HG03439 (cell line): ENCODE data around the gene RIN3.
A peak's percentile ranks its signal among the peaks of the same experiment; 100 is the strongest.

ENCODE experiments used
- ATAC-seq: cut with Tn5 transposase; IDR thresholded peaks from one replicate; pipeline ENCODE4 v1.9.1; 2021; ENCODE audit warnings: mild to moderate bottlenecking, moderate library complexity; ENCODE audit not compliant: unreplicated experiment

The RIN3 gene

DNA sequence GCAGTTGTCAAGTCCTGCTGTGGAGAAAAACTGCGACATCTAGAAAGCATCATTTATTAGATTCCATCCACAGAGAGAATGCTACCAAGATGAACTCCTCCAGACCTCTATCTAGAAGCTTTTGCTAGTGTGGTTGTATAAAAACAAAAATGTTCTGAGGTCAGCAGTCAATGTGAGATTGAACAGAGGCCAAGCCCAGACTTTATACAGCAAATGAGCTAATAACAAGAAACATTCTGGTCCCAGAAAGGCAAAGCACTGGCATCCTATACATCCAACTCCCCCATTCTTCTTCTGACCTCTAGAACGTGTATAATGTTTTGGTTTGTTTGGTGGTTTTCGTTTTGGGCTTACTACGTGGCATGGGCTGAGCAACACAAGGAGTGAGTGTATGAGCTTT lies 26.7 kb upstream of the RIN3 start:
- no peak for ATAC-seq

DNA sequence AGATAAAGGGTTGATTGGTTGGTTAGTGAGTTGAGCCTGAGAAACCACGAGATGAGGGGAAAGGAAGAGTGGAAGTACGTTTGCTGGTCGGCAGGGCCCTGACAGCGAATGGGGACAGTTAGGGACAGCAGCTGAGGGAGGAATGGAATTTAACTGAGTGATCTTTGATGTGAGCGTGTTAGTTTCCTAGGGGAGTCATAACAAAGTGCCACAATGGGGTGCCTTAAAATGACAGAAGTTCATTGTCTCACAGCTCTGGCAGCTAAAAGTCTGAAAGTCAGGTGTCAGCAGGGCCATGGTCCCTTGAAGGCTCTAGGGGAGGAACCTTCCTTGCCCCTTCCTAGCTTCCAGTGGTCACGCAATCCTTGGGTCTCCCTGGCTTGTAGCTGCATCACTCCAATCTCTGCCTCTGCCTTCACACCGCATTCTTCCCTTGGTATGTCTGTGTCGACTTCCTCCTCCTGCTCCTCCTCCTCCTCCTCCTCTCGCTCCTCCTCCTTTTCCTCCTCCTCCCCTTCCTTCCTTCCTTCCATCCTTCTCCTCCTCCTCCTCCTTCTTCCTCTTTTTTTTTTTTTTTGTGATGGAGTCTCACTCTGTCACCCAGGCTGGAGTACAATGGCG lies 26.0 kb upstream of the RIN3 start:
- no peak for ATAC-seq

DNA sequence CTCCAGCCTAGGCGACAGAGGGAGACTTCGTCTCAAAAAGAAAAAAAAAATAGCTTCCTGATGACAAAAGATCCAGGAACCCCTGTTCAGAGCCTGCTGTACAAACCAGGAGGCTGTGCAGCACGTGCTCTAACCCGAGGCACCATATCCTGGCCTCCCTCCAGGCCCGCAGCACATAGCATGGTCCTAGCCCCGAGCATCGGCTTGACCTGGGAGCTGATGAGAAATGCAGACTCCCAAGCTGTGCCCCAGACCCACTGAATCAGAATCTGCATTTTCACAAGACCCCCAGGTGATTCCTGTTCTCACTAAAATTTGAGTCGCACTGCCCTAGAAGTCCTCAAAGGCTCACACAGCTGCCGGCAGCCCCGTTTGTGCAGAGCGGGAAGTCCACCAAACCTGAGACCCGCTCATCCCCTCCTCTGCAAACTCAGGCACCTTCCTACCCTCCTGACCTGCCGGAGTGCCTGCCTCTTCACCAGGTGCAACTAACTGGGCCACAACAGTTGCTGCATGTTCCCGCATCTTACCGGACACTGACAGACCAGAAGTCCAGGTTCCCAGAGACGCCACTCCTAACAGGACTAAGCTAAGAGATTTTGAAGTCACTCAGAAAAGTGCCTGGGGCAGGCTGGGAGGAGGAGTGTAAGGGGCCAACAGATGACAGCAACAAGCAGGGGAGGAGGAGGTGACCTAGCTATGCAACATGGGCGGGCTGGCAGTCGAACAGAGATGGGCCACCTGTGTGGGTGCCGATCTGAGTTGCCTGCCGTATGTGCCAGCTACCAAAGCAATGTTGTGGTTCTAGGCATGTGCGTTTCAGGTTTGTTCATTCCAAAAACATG lies 24.0 kb upstream of the RIN3 start:
- ATAC-seq: no peak

DNA sequence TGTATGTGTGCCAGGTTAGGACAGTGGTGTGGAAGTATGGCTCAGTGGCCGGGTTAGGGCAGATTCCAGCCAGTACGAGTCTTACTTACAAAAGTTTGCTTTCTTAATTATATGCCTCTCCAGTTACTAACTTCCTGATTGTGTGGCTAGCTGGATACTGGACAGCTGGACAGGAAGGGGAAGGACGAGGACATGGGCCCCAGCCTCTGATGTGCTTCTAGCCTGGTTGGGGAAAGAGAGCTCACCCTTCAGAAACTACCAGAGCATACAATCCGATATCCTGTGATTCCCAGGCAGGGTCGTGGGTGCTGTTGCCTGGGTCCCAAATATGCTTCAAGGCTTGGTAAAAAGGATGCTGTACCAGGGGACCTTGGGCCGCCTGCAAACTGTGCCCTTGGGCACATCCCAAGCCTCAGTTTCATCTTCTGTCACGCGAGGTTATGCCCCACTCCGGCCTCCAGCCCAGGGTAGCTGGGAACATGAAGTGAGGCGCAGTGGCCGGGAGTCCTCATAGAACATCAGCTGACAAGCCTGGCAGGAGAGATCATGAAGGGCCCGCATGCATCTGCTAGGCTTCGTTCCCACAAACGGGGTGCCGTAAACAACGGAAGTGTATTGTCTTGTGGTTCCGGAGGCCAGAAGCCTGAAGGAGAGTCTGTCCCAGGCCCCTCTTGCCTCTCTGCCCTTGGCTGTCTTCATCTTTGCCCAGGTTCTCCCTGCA lies 23.2 kb upstream of the RIN3 start:
- no peak for ATAC-seq

DNA sequence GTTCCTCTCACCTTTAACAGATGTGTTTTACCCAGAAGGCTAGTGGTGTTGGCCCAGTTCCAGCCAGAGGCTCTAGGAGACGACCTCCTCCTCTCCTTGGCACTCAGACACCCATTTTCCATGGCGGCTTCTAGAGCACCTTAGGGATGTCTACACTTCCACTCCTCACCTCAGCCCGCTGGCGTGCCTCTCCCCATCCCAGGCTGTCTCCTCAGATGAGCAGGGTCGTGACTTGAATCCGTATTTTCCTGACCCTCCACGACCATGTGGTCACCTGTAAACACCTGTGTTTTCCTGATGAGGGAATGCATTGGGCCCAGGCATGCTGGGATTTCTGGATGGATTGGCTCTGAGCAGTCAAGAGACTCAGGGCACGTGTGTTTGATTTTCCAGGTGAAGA lies 21.8 kb upstream of the RIN3 start:
- ATAC-seq: no peak

DNA sequence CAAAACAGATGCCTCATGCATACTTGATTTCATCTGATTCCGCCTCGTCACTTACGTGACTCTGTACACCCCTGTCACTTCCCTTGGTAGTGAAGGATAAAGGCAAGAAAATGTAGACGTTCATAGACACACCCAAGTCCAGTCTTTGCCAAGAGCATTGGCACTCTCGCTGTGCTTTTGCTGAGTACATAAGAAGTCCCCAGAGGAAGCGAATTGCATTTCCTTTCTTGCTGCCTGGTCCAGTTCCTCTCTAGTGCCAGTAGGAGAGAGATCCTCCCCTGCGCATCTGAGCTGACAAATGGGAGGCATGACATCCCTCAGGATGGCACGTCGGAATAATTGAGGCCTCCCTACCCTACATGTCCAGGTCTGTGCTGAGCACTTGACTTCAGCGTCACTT lies 21.3 kb upstream of the RIN3 start:
- no peak for ATAC-seq

DNA sequence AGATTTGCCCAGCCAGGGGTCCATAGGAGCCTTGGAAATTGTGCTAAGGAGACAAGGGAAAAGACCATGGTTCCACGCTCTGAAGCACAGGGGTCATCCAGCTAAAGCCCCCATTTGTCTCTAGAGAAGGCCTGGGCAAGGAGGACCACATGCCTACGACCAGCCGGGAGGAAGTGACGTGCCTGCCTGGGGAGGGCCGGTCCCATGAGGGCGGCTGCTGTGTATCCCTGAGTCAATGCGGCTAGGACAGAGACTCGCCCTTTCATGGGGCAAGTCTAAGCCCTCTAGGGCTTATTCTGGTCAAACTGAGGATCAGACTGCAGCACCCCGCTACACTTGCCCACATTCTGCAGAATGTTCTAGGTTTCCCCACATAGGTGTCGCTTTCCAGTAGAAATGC lies 20.6 kb upstream of the RIN3 start:
- no peak for ATAC-seq

DNA sequence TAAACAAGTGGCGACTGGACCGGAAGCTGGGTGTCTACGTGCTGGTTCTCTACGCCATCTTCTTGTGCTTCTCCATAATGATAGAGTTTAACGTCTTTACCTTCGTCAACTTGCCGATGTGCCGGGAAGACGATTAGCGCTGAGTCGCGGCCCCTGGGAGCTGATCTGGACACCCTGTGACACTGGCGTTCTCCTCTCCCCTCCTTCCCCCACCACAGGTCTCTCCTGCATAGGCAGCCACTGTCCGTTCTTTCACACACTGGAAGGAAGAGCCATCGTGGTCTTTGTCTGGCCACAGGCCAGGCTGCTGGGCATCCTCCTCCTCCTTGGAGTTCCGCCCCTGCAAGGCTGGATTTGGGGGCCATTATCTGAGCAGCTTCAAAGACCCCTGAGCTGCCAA lies 20.1 kb upstream of the RIN3 start:
- ATAC-seq: no peak

DNA sequence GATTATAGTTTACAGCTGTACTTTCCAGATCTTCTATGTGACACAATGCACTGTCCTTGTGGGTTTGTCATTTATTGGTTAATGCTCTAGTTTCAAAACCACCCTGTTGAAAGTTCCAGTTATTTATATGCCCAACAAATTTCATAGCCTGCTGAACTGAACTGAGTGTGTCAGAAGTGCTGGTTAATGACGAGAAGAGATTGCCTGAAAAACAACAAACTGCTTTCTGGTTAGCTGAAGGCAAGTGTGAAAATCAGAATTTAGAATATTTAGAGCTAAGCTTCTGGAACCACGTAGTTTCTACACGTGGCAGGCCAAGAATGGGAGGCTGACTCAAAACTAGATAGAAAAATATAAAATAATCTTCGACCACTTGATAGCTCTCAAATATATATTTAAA lies 19.1 kb upstream of the RIN3 start:
- no peak for ATAC-seq

DNA sequence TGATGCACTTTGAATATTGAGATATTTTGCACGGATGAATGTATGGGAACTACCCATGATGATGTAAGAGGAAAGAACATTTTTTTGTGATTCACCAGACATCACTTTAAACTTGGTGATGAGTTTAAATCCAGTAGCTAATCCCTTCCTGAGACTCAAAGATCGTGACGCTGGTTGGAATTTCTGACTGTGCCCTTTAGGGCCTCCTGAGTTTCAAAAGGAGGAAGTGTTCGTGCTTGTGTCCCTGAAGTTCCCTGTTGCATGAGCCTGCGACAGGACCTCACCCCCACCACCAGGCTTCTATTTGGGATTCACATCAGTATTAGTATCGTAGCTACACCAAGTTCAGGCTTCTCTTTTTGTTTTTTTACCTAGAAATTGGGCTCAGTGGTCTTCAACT lies 18.6 kb upstream of the RIN3 start:
- ATAC-seq: no peak

DNA sequence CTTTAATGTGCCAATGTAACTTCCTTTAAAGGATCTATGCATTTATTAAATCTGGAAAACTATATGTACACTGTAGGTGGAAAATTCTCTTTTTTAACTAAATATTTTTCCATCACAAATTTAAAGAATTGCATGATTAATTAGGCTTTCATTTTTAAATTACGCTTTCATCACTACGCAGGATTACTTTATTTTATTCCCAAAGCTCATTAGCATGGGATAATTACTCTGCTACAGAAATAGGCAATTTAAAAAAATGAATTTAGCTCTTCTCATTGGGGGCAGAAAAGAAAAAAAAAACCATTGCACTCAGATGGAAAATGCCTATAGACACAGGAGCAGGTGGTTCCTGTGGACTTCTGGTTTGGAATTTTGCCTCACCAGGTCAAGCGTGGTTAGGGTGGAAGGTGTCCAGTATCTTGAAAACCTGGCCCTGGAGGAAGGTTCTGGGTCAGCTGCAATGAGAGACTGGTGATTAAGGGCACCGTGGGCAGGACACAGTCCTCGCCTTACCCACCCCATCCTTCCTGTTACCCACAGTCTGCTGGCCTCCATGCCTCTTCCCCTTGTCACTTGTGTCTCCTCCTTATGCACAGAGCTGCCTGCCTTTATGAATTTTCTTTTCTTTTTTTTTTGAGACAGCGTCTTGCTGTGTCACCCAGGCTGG lies 17.3 kb upstream of the RIN3 start:
- no peak for ATAC-seq

DNA sequence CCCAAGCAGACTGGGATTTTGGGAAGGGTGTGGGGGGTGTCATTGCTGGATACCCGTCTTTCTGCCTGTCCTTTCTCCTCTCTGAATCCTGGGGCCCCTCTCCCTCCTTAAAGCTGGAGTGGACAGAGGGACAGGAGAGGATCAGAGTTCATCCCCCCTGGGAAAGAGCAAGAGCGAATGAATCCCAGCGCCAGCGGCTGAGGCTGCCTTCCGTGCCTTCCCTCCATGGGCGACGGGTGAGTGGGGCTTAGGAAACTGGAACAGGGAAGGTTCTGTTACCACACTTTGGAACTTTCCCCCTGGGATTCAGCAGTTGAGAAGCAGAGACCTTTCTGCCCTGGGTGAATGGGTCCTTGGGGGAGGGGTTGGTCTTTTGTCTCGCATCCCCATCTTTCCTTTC lies 16.2 kb upstream of the RIN3 start:
- no peak for ATAC-seq

DNA sequence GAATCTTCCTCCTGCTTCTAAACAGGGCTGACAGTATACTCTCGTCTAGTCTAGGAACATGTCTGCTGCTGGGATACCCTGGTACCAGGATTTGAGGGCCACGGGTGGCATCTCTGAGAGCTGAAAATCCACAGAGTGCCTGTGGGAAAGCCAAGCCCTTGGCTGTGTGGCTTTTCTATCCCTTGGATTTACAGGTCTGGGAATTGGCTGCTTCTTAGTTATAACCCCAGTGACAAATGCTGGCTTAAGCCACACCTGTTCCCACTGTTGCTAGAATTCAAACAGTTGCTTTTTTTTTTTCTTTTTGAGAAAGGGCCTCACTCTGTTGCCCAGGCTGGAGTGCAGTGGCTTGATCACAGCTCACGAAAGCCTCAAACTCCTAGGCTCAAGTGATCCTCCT lies 14.3 kb upstream of the RIN3 start:
- no peak for ATAC-seq

DNA sequence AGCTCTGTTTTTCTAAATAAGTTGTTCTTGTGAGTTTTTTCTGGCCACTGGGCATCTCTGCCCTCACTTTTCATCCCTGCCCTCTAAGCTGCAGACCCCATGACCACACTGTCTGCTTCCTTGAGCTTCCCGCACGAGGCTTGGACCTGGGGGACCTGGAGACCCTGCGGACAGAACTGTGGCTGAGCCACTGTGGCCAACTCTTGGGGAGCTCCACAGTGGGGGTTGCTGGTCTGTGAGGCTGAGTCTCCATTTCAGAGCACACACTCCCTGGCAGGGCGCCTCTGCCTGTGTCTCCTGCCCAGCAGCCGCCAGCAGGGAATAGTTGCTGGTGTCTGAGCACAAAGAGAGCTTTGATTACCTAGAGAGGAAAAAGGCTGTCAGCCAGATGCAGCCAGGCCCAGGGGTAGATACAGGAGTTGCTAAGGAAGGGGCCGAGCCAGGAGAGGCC lies 13.1 kb upstream of the RIN3 start:
- ATAC-seq: no peak

DNA sequence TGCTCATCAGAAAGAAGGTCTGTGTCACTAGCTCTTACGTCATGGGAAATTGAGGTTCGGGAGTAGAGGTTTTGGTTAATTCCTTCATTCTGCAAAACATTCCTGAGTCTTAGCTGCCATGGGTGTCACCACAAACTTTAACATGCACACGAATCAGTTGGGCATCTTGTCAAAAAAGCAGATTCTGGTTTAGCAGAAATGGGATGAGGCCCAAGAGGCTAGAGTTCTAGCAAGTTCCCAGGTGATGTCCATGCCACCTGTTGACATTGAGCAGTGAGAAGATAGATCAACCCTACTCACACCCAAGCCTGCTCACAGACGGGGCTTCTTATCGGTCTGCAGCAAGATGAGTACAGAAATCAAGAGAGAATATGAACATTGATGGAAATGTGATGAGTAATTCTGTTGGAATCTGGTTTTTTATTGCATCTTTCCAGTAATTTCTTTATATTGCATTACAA lies 11.7 kb upstream of the RIN3 start:
- ATAC-seq: no peak

DNA sequence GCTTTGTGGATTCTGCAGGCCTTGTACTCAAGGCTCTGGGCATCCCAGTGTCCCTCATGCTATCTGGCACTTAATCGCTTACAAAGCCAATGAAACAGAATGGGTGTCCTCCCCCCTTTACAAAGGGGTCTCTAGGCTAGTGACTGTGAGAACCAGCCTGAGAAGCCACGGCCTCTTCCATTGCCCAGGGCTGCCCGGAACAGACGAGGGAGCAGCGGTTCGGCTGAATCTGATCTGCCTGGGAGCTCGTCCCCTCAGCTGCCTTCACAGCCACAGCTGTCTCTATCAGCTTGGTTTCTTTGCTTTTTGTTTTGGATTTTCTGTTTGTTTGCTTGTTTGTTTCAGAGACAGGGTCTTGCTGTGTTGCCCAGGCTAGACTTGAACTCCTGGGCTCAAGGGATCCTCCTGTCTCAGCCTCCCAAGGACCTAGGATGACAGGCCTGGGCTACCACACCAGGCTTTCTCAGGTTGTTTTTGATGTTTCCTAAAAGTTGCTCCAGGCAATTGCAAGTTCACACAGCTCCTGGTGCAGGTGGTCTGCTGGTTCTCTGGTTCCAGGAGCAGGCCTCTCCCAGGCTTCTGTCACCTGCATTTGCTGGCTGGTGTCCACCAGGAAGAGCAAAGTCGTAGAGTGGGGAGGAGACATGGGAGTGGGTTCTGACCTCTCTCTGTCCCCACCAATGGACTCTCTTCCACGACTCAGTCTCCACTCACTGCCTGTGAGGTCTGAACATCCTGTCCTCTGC lies 10.9 kb upstream of the RIN3 start:
- ATAC-seq: no peak

DNA sequence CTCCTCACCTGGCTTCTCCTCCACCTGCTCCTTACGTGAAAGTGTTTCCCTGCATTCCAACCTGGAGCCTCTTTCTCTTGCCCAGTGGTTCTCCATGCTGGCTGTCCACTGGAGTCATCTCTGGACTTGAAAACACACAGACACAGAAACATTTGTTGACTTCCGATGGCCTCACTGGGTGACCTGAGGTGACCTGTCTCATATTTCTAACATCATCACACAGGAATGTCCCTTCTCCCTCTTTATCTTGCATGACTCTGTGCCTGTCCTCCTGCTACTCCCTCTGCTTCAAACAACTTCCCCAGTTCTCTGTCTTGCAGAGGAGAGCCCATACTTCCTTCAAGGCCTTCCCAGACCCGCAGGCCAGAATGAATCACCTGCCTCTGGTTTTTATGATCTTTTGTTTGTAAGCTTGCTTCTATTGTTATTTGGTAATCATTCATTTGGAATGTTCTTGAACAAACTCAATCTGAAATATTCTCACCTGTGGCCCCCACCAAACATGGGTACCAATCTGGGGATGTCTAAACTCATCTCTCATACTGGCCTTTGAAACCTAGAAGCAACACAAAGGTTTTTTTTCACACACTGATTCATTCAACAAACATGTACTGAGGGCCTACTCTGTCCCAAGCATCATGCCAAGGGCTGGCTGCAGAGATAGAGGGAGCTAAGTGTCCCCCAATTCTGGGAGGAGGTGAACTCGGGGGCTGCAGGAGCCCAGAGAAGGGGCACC lies 9.7 kb upstream of the RIN3 start:
- ATAC-seq: no peak

DNA sequence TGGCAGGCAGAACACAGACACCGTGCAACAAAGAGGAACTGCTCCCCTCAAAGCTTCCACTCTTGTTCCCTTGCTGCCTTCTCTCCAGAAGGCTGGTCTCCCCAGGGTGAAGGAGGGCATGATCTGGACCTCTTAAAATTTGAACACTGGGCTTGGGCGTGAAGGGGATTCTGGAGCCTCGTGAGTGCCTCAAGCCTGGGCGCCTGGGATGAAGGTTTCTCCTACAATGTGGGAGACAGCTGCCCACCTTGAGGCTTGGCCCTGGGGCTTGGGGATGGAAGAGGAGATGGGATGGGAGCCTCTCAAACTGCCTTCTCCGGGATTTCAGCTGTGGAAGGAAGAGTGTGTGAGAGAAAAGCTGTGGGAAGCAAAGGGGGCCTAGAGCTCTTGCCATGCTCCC lies 7.8 kb upstream of the RIN3 start:
- no peak for ATAC-seq

DNA sequence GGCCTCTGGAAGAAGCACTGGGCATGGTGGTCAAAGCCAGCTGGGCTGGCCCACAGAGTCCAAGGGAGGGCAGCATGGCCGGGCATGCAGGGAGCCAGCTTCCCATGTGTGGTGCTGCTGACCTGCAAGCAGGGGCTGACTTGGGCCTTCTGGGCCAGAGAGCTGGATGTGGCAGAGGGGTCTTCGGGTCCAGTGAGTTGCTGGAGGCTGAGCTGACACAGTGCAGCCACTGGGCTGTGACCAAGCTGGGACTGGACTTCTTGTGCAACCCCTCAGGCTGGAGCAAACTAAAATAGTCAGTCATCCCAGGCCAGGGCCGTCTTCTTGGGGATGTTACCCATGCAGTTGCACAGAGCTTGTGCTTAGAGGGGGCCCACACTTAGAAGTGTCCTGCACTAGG lies 7.3 kb upstream of the RIN3 start:
- ATAC-seq: no peak

DNA sequence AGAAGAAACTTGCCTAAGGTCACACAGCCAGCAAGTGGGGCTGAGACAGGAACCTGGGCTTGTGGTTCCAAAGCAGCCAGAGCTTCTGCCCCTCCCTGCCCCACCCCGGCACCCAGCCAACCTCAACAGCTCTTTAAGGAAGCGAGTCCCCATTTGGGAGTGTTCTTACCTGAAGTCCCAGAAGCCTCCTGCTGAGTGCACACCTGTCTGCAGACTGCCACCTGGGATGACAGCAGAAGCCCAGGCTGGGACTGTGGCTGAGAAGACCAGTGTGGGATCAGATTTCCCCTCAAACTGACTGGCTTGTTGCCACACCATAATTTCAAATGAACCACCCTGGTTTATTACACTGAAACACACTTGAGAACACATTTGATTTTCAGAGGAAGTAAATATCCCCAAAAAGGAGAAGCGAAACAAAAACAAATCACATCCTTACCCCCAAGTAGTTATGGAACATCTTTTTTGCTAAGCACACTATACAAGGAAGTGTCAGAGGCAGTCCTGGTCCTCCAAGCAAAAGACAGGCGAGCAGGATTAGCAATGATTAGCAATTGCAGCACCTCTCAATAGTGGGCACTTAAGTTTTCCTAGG lies 6.3 kb upstream of the RIN3 start:
- peak; percentile 50 for ATAC-seq
